ENCODE data around the gene COL7A1. TPM values are rescaled to one million over a fixed set of nuclear protein-coding genes. Genes with fewer than 3 reads are reported as not detected.
"Not testable (repeated sequence)": the region's sequence is repeated elsewhere in the genome, so short reads cannot be mapped to it uniquely, and the experiment has no call there.

Gene COL7A1
- total RNA-seq, 1 experiment from 2014 or later = 8.1 TPM

DNA sequence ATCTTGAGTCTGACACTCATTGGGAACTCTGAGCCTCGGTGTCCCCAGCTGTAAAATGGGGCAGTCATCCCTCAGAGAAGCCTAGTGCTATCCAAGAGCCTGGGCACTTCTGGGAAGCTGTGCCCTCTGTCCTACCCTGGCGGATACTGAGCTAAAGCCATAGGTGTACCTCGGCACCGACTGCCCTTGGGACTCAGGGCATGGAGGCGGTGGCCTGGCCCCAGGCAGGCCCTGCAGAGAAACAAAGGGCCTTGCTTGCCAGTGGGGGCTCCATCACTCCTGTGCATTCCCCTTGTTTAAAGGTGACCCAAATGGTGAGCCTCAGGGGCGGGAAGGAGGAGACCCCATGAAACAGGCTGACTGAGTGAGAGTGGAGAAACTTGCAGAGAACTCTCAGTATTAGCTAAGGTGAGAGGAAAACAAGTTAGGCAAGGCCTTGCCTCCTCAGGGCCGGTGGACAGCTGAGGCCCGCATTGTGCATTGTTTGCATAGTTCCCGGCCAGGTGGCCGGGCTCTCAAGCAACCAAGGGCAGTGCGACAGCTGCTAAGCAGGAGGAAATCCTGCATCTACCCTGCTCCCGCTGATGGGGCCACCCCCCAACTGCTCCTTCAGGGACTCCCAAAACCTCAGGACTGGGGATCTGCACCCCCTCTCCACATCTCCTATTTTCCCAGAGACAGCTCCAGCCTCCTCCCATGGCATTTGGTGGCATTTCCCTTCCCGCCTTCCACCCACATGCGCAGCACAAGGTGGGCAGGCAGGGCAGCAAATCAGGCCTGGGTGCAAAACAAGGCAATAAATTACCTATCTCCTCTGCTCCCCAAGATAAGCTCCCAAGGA lies 42.8 kb downstream of the COL7A1 start (continued):
- TF ChIP-seq ZNF232 (CRISPR knock-in tag; IDR thresholded peaks at IDR 0.05) (no peak), ZNF396 (CRISPR knock-in tag; IDR thresholded peaks at IDR 0.05; ENCODE audit: borderline replicate concordance) (no peak), HMGA2 (CRISPR knock-in tag; IDR thresholded peaks at IDR 0.05) (no peak)

DNA sequence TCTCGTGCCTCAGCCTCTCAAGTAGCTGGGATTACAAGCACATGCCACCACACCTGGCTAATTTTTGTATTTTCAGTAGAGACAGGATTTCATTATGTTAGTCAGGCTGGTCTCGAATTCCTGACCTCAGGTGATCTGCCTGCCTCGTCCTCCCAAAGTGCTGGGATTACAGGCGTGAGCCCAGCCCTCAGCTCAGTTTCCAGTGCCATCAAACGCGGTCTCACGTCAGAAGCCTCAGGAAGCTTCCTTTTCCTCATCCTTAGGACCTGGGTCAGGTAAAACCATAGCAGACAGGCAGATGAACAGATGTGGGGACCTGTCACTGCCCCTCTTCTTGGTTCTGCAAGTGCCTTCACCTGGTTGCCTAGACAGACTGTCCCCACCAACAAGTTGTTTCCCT lies 43.5 kb downstream of the COL7A1 start:
- H3K27ac Mint-ChIP-seq; H3K9me3 Mint-ChIP-seq; ATAC-seq; DNase-seq (ENCODE audit: low spot score); H3K27me3 Mint-ChIP-seq (ENCODE audit: low read depth); POLR2A ChIA-PET; H3K4me3 Mint-ChIP-seq: not testable (repeated sequence)
- Mint-ChIP-seq H3K4me1 (peaks cover 37% of the 10 kb centered on the region), H3K36me3 (peaks cover 52% of the 10 kb centered on the region)
- CTCF ChIA-PET = interaction anchor here (0.9 to 5.2 kb wide), 3 partner anchors 78 to 119 kb away, joined by 3 to 54 read pairs (median 3); partner anchors contain the start of gene ATRIP

- peak; percentile 91 for DNase-seq (ENCODE audit: low spot score)
- Mint-ChIP-seq H3K27ac (peak overlapping the region; percentile 87), H3K4me1 (peaks cover 16% of the 10 kb centered on the region), H3K36me3 (peaks cover 53% of the 10 kb centered on the region), H3K4me3 (no peak overlapping the region), H3K27me3 (ENCODE audit: low read depth) (no peaks in the 10 kb centered on the region), H3K9me3 (no peaks in the 10 kb centered on the region)
- TF ChIP-seq FOXK1 (CRISPR knock-in tag; IDR thresholded peaks at IDR 0.05) (no peak), CTCF (IDR thresholded peaks at IDR 0.05) (peak; percentile 76)
- ChIA-PET CTCF (interaction anchor here (0.6 to 5.2 kb wide), 39 partner anchors 9 to 355 kb away, joined by 3 to 71 read pairs (median 5); partner anchors contain the start of genes ATRIP, CCDC51, CELSR3 and NCKIPSD), POLR2A (interaction anchor here (0.6 to 0.8 kb wide), 2 partner anchors 76 to 241 kb away, joined by 3 to 6 read pairs; no protein-coding TSS in a partner anchor)
- peak; percentile 97 for ATAC-seq
Measured at GRCh38 chr3:48548729-48549705, 46.1 kb downstream of the COL7A1 start.

- no peak for ATAC-seq
- no peak overlapping the region for H3K27ac Mint-ChIP-seq
- TF ChIP-seq SMAD3 (CRISPR knock-in tag; IDR thresholded peaks at IDR 0.05; ENCODE audit: borderline replicate concordance) = no peak
- no peak for TF ChIP-seq ZNF317 (CRISPR knock-in tag; IDR thresholded peaks at IDR 0.05; ENCODE audit: borderline replicate concordance, low read depth)
- TF ChIP-seq ZNF671 (CRISPR knock-in tag; IDR thresholded peaks at IDR 0.05) = no peak
- TF ChIP-seq, protein P1, sequence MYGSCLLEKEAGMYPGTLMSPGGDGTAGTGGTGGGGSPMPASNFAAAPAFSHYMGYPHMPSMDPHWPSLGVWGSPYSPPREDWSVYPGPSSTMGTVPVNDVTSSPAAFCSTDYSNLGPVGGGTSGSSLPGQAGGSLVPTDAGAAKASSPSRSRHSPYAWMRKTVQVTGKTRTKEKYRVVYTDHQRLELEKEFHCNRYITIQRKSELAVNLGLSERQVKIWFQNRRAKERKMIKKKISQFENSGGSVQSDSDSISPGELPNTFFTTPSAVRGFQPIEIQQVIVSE (CRISPR knock-in tag; IDR thresholded peaks at IDR 0.05; ENCODE audit: borderline replicate concordance) = no peak
- TF ChIP-seq, protein P2, sequence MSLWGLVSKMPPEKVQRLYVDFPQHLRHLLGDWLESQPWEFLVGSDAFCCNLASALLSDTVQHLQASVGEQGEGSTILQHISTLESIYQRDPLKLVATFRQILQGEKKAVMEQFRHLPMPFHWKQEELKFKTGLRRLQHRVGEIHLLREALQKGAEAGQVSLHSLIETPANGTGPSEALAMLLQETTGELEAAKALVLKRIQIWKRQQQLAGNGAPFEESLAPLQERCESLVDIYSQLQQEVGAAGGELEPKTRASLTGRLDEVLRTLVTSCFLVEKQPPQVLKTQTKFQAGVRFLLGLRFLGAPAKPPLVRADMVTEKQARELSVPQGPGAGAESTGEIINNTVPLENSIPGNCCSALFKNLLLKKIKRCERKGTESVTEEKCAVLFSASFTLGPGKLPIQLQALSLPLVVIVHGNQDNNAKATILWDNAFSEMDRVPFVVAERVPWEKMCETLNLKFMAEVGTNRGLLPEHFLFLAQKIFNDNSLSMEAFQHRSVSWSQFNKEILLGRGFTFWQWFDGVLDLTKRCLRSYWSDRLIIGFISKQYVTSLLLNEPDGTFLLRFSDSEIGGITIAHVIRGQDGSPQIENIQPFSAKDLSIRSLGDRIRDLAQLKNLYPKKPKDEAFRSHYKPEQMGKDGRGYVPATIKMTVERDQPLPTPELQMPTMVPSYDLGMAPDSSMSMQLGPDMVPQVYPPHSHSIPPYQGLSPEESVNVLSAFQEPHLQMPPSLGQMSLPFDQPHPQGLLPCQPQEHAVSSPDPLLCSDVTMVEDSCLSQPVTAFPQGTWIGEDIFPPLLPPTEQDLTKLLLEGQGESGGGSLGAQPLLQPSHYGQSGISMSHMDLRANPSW (CRISPR knock-in tag; conservative IDR thresholded peaks at IDR 0.05; ENCODE audit: low read depth) = no peak
- TF ChIP-seq OVOL2 (CRISPR knock-in tag; IDR thresholded peaks at IDR 0.05; ENCODE audit: borderline replicate concordance) = no peak
- peaks cover 8% of the 10 kb centered on the region for H3K4me1 Mint-ChIP-seq
- H3K27me3 Mint-ChIP-seq (ENCODE audit: low read depth) = no peaks in the 10 kb centered on the region
- CTCF ChIA-PET = interaction anchor here (1.1 to 5.2 kb wide), 10 partner anchors 8 to 271 kb away, joined by 3 to 71 read pairs (median 13); partner anchors contain the start of gene PFKFB4
- H3K36me3 Mint-ChIP-seq = peaks cover 50% of the 10 kb centered on the region
- POLR2A ChIA-PET = interaction anchor here (0.8 kb wide), 1 partner anchor 82 kb away, joined by 3 read pairs; no protein-coding TSS in a partner anchor
- H3K4me3 Mint-ChIP-seq = no peak overlapping the region
- no peak for DNase-seq (ENCODE audit: low spot score)
- H3K9me3 Mint-ChIP-seq = no peaks in the 10 kb centered on the region
Measured at GRCh38 chr3:48548126-48548525, 47.0 kb downstream of the COL7A1 start.
